Activated T-cell treated with anti-CD3 and anti-CD28 coated beads, Interleukin-2, amount 50 U/mL, for 24 hours (primary cell): Measurements from ENCODE around the gene VOPP1.

ENCODE experiments used
- DNase-seq: peaks from one replicate; pipeline ENCODE4 v3.0.0-alpha.2; 2020
- H3K27ac Mint-ChIP-seq: 2 replicates; pipeline ENCODE4 v1.8.0; 2020; ENCODE audit warnings: mild to moderate bottlenecking, mixed read lengths
- H3K27me3 Mint-ChIP-seq: 2 replicates; pipeline ENCODE4 v1.8.0; 2020; ENCODE audit warnings: mixed read lengths
- H3K36me3 Mint-ChIP-seq: 2 replicates; pipeline ENCODE4 v1.8.0; 2020; ENCODE audit warnings: low read depth, mixed read lengths
- H3K4me1 Mint-ChIP-seq: 2 replicates; pipeline ENCODE4 v1.8.0; 2020; ENCODE audit warnings: low read depth, mixed read lengths
- H3K4me3 Mint-ChIP-seq: 2 replicates; pipeline ENCODE4 v1.8.0; 2020; ENCODE audit warnings: mild to moderate bottlenecking, moderate library complexity, mixed read lengths
- H3K9me3 Mint-ChIP-seq: 2 replicates; pipeline ENCODE4 v1.8.0; 2020; ENCODE audit warnings: mixed read lengths

The VOPP1 gene

GRCh38 chr7:55570218-55570873 is 2.0 kb downstream of the VOPP1 start:
- Mint-ChIP-seq H3K9me3 (no peaks in the 10 kb centered on the region), H3K4me1 (peaks cover 79% of the 10 kb centered on the region), H3K27ac (peak overlapping the region; percentile 96), H3K36me3 (peaks cover 35% of the 10 kb centered on the region), H3K27me3 (no peaks in the 10 kb centered on the region), H3K4me3 (peak overlapping the region; percentile 92)
- no peak for DNase-seq

GRCh38 chr7:55569797-55570196 is 2.5 kb downstream of the VOPP1 start:
- no peaks in the 10 kb centered on the region for H3K9me3 Mint-ChIP-seq
- H3K27ac Mint-ChIP-seq = peak overlapping the region; percentile 96
- peaks cover 79% of the 10 kb centered on the region for H3K4me1 Mint-ChIP-seq
- no peaks in the 10 kb centered on the region for H3K27me3 Mint-ChIP-seq
- peak overlapping the region; percentile 92 for H3K4me3 Mint-ChIP-seq
- DNase-seq = peak; percentile 64
- peaks cover 38% of the 10 kb centered on the region for H3K36me3 Mint-ChIP-seq

- Mint-ChIP-seq H3K36me3 (peaks cover 38% of the 10 kb centered on the region), H3K27ac (peak overlapping the region; percentile 96), H3K4me3 (peak overlapping the region; percentile 92), H3K9me3 (no peaks in the 10 kb centered on the region), H3K27me3 (no peaks in the 10 kb centered on the region), H3K4me1 (peaks cover 81% of the 10 kb centered on the region)
- DNase-seq = no peak
Measured at GRCh38 chr7:55569269-55569663, 3.0 kb downstream of the VOPP1 start.

GRCh38 chr7:55568613-55569268 is 3.6 kb downstream of the VOPP1 start:
- Mint-ChIP-seq H3K4me3 (peak overlapping the region; percentile 92), H3K4me1 (peaks cover 81% of the 10 kb centered on the region), H3K27me3 (no peaks in the 10 kb centered on the region), H3K27ac (peak overlapping the region; percentile 96), H3K9me3 (no peaks in the 10 kb centered on the region), H3K36me3 (peaks cover 38% of the 10 kb centered on the region)
- no peak for DNase-seq

GRCh38 chr7:55567571-55567970 is 4.7 kb downstream of the VOPP1 start:
- DNase-seq = no peak
- peaks cover 74% of the 10 kb centered on the region for H3K4me1 Mint-ChIP-seq
- H3K9me3 Mint-ChIP-seq = no peaks in the 10 kb centered on the region
- H3K36me3 Mint-ChIP-seq = peaks cover 40% of the 10 kb centered on the region
- peak overlapping the region; percentile 74 for H3K27ac Mint-ChIP-seq
- H3K27me3 Mint-ChIP-seq = no peaks in the 10 kb centered on the region
- peak overlapping the region; percentile 26 for H3K4me3 Mint-ChIP-seq

GRCh38 chr7:55565681-55566080 is 6.6 kb downstream of the VOPP1 start:
- peaks cover 89% of the 10 kb centered on the region for H3K4me1 Mint-ChIP-seq
- peaks cover 50% of the 10 kb centered on the region for H3K36me3 Mint-ChIP-seq

GRCh38 chr7:55563596-55564325 is 8.5 kb downstream of the VOPP1 start:
- H3K27ac Mint-ChIP-seq = no peak overlapping the region
- no peaks in the 10 kb centered on the region for H3K27me3 Mint-ChIP-seq
- H3K9me3 Mint-ChIP-seq = no peaks in the 10 kb centered on the region
- peaks cover 51% of the 10 kb centered on the region for H3K36me3 Mint-ChIP-seq
- no peak overlapping the region for H3K4me3 Mint-ChIP-seq
- peaks cover 88% of the 10 kb centered on the region for H3K4me1 Mint-ChIP-seq
- no peak for DNase-seq

More at GRCh38 chr7:55565681-55566080, 6.6 kb downstream of the VOPP1 start:
- no peak for DNase-seq
- Mint-ChIP-seq H3K9me3 (no peaks in the 10 kb centered on the region), H3K27me3 (no peaks in the 10 kb centered on the region), H3K4me3 (peak overlapping the region; percentile 1), H3K27ac (peak overlapping the region; percentile 60)

- H3K27me3 Mint-ChIP-seq = no peaks in the 10 kb centered on the region
- H3K27ac Mint-ChIP-seq = peak overlapping the region; percentile 60
- H3K9me3 Mint-ChIP-seq = no peaks in the 10 kb centered on the region
- H3K4me1 Mint-ChIP-seq = peaks cover 87% of the 10 kb centered on the region
- peaks cover 34% of the 10 kb centered on the region for H3K36me3 Mint-ChIP-seq
- DNase-seq = no peak
- no peak overlapping the region for H3K4me3 Mint-ChIP-seq
Measured at GRCh38 chr7:55561690-55562089, 10.6 kb downstream of the VOPP1 start.

GRCh38 chr7:55558962-55559920 is 13.1 kb downstream of the VOPP1 start:
- no peaks in the 10 kb centered on the region for H3K9me3 Mint-ChIP-seq
- peak overlapping the region; percentile 69 for H3K27ac Mint-ChIP-seq
- DNase-seq = no peak
- H3K36me3 Mint-ChIP-seq = peaks cover 47% of the 10 kb centered on the region
- no peaks in the 10 kb centered on the region for H3K27me3 Mint-ChIP-seq
- peaks cover 89% of the 10 kb centered on the region for H3K4me1 Mint-ChIP-seq
- no peak overlapping the region for H3K4me3 Mint-ChIP-seq

GRCh38 chr7:55557666-55558188 is 14.6 kb downstream of the VOPP1 start:
- Mint-ChIP-seq H3K4me3 (peak overlapping the region; percentile 27), H3K27ac (peak overlapping the region; percentile 84), H3K9me3 (no peaks in the 10 kb centered on the region), H3K27me3 (no peaks in the 10 kb centered on the region), H3K4me1 (peaks cover 95% of the 10 kb centered on the region), H3K36me3 (peaks cover 54% of the 10 kb centered on the region)
- no peak for DNase-seq

GRCh38 chr7:55556492-55556891 is 15.8 kb downstream of the VOPP1 start:
- Mint-ChIP-seq H3K27ac (peak overlapping the region; percentile 89), H3K4me3 (peak overlapping the region; percentile 31), H3K4me1 (peaks cover 95% of the 10 kb centered on the region), H3K9me3 (no peaks in the 10 kb centered on the region), H3K36me3 (peaks cover 53% of the 10 kb centered on the region), H3K27me3 (no peaks in the 10 kb centered on the region)
- DNase-seq = no peak

- Mint-ChIP-seq H3K4me1 (peaks cover 96% of the 10 kb centered on the region), H3K9me3 (no peaks in the 10 kb centered on the region), H3K27me3 (no peaks in the 10 kb centered on the region), H3K36me3 (peaks cover 53% of the 10 kb centered on the region), H3K27ac (peak overlapping the region; percentile 89), H3K4me3 (peak overlapping the region; percentile 31)
- no peak for DNase-seq
Measured at GRCh38 chr7:55556031-55556430, 16.3 kb downstream of the VOPP1 start.

GRCh38 chr7:55555160-55555559 is 17.1 kb downstream of the VOPP1 start:
- H3K27ac Mint-ChIP-seq = peak overlapping the region; percentile 66
- H3K4me3 Mint-ChIP-seq = no peak overlapping the region
- H3K4me1 Mint-ChIP-seq = peaks cover 96% of the 10 kb centered on the region
- DNase-seq = no peak
- no peaks in the 10 kb centered on the region for H3K27me3 Mint-ChIP-seq
- H3K9me3 Mint-ChIP-seq = no peaks in the 10 kb centered on the region
- peaks cover 56% of the 10 kb centered on the region for H3K36me3 Mint-ChIP-seq

GRCh38 chr7:55554038-55554437 is 18.3 kb downstream of the VOPP1 start:
- peak overlapping the region; percentile 66 for H3K27ac Mint-ChIP-seq
- H3K36me3 Mint-ChIP-seq = peaks cover 60% of the 10 kb centered on the region
- no peaks in the 10 kb centered on the region for H3K27me3 Mint-ChIP-seq
- no peak overlapping the region for H3K4me3 Mint-ChIP-seq
- no peak for DNase-seq
- no peaks in the 10 kb centered on the region for H3K9me3 Mint-ChIP-seq
- H3K4me1 Mint-ChIP-seq = peaks cover 97% of the 10 kb centered on the region
